ENCODE data around the gene ADAMTSL1.

ADAMTSL1 gene

GRCh38 chr9:18456624-18457237 lies 17.2 kb upstream of the ADAMTSL1 start:
- H3K4me3 Mint-ChIP-seq = no peak overlapping the region
- H3K9me3 Mint-ChIP-seq = no peaks in the 10 kb centered on the region
- H3K36me3 Mint-ChIP-seq = no peaks in the 10 kb centered on the region
- H3K4me1 Mint-ChIP-seq = no peaks in the 10 kb centered on the region
- H3K27ac Mint-ChIP-seq = no peak overlapping the region
- H3K27me3 Mint-ChIP-seq = no peaks in the 10 kb centered on the region

GRCh38 chr9:18457510-18457909 lies 16.4 kb upstream of the ADAMTSL1 start:
- no peaks in the 10 kb centered on the region for H3K9me3 Mint-ChIP-seq
- no peaks in the 10 kb centered on the region for H3K36me3 Mint-ChIP-seq
- H3K4me1 Mint-ChIP-seq = no peaks in the 10 kb centered on the region
- H3K27ac Mint-ChIP-seq = no peak overlapping the region
- no peaks in the 10 kb centered on the region for H3K27me3 Mint-ChIP-seq
- H3K4me3 Mint-ChIP-seq = no peak overlapping the region

- Mint-ChIP-seq H3K27ac (no peak overlapping the region), H3K27me3 (no peaks in the 10 kb centered on the region), H3K36me3 (no peaks in the 10 kb centered on the region), H3K4me1 (no peaks in the 10 kb centered on the region), H3K4me3 (no peak overlapping the region), H3K9me3 (no peaks in the 10 kb centered on the region)
Observed at GRCh38 chr9:18459962-18460584, 13.9 kb upstream of the ADAMTSL1 start.

DNA sequence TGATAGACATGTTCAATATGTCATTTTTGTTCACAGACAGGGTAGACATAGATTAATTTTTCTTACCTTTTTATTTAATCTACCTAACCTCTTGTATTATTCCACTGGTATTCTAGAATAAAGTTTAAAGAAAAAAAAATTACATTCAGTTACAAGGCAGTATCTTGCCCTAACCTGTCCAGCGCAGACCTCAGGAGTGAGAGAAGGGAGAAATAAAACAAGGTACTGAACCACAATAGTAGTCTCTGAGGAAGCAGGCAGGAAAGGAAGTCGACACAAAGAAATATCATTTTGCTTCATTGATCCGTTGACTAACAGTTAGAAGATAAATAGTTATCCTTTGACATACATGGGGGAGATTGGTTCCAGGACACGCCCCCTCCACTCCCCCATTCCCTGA lies 12.5 kb upstream of the ADAMTSL1 start:
- no peaks in the 10 kb centered on the region for H3K9me3 Mint-ChIP-seq
- no peaks in the 10 kb centered on the region for H3K36me3 Mint-ChIP-seq
- H3K27ac Mint-ChIP-seq = no peak overlapping the region
- H3K4me1 Mint-ChIP-seq = no peaks in the 10 kb centered on the region
- no peak overlapping the region for H3K4me3 Mint-ChIP-seq
- no peaks in the 10 kb centered on the region for H3K27me3 Mint-ChIP-seq

GRCh38 chr9:18463991-18464390 lies 10.0 kb upstream of the ADAMTSL1 start:
- no peaks in the 10 kb centered on the region for H3K4me1 Mint-ChIP-seq
- no peaks in the 10 kb centered on the region for H3K36me3 Mint-ChIP-seq
- H3K9me3 Mint-ChIP-seq = no peaks in the 10 kb centered on the region
- H3K27ac Mint-ChIP-seq = no peak overlapping the region
- no peak overlapping the region for H3K4me3 Mint-ChIP-seq
- H3K27me3 Mint-ChIP-seq = no peaks in the 10 kb centered on the region

DNA sequence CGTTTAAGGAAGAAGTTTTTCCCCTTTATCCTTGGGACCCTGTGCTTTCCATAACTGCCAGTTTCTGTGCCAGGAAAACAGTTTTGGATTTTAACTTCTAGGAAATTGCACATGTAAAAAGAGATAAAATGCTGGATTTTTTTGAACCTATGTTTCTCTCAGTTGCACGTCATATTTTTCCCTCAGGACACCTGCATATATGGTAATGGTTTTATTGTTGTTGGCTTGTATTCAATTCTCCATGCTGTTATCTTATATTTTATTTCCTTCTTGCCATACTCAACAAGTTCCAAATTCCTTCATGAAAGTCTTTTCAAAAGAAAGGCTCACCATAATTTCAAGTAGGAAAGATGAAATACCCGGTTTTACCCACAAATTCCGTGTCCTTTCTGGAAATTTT lies 7.9 kb upstream of the ADAMTSL1 start:
- Mint-ChIP-seq H3K36me3 (no peaks in the 10 kb centered on the region), H3K27me3 (no peaks in the 10 kb centered on the region), H3K9me3 (no peaks in the 10 kb centered on the region), H3K27ac (no peak overlapping the region), H3K4me1 (no peaks in the 10 kb centered on the region), H3K4me3 (no peak overlapping the region)

- Mint-ChIP-seq H3K9me3 (no peaks in the 10 kb centered on the region), H3K4me1 (no peaks in the 10 kb centered on the region), H3K27me3 (no peaks in the 10 kb centered on the region), H3K4me3 (no peak overlapping the region), H3K27ac (no peak overlapping the region), H3K36me3 (no peaks in the 10 kb centered on the region)
Observed at GRCh38 chr9:18467696-18468095, 6.3 kb upstream of the ADAMTSL1 start.

GRCh38 chr9:18472435-18472834 lies 1.5 kb upstream of the ADAMTSL1 start:
- Mint-ChIP-seq H3K27ac (no peak overlapping the region), H3K4me3 (no peak overlapping the region), H3K9me3 (no peaks in the 10 kb centered on the region), H3K27me3 (peaks cover 19% of the 10 kb centered on the region), H3K36me3 (no peaks in the 10 kb centered on the region), H3K4me1 (no peaks in the 10 kb centered on the region)

- Mint-ChIP-seq H3K9me3 (no peaks in the 10 kb centered on the region), H3K4me1 (no peaks in the 10 kb centered on the region), H3K36me3 (no peaks in the 10 kb centered on the region), H3K27ac (no peak overlapping the region), H3K27me3 (peaks cover 19% of the 10 kb centered on the region), H3K4me3 (no peak overlapping the region)
Observed at GRCh38 chr9:18472841-18473251, 1.1 kb upstream of the ADAMTSL1 start.

- H3K9me3 Mint-ChIP-seq = no peaks in the 10 kb centered on the region
- no peak overlapping the region for H3K4me3 Mint-ChIP-seq
Observed at GRCh38 chr9:18474783-18475182, 830 bp downstream of the ADAMTSL1 start.

GRCh38 chr9:18477121-18477660 lies 3.2 kb downstream of the ADAMTSL1 start:
- H3K27ac Mint-ChIP-seq = peak overlapping the region; percentile 49
- no peaks in the 10 kb centered on the region for H3K9me3 Mint-ChIP-seq
- H3K27me3 Mint-ChIP-seq = peaks cover 21% of the 10 kb centered on the region

More at GRCh38 chr9:18474783-18475182, 830 bp downstream of the ADAMTSL1 start:
- Mint-ChIP-seq H3K27me3 (peaks cover 21% of the 10 kb centered on the region), H3K27ac (no peak overlapping the region), H3K4me1 (no peaks in the 10 kb centered on the region), H3K36me3 (no peaks in the 10 kb centered on the region)

DNA sequence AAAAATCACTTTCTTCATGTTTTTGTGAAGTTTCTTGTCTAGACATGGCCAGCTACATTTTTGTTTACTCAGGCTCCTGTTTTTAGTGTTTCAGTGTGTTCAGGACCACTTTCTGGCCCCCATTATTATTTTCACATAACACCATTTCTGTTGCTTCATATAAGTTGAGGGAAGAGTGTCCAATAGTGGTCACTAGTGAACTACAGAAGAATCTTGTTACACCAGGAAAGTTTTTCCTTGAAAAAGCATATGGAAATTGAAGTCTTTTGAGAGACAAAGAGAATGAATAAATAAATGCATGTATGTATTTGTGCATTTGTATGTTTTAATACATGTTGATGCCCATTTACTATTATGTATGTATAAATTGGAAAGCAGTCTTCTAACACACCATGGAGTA lies 3.8 kb downstream of the ADAMTSL1 start:
- Mint-ChIP-seq H3K4me3 (no peak overlapping the region), H3K27ac (no peak overlapping the region), H3K4me1 (no peaks in the 10 kb centered on the region), H3K36me3 (no peaks in the 10 kb centered on the region), H3K9me3 (no peaks in the 10 kb centered on the region), H3K27me3 (peaks cover 21% of the 10 kb centered on the region)

More at GRCh38 chr9:18477121-18477660, 3.2 kb downstream of the ADAMTSL1 start:
- no peaks in the 10 kb centered on the region for H3K36me3 Mint-ChIP-seq
- no peaks in the 10 kb centered on the region for H3K4me1 Mint-ChIP-seq
- no peak overlapping the region for H3K4me3 Mint-ChIP-seq

DNA sequence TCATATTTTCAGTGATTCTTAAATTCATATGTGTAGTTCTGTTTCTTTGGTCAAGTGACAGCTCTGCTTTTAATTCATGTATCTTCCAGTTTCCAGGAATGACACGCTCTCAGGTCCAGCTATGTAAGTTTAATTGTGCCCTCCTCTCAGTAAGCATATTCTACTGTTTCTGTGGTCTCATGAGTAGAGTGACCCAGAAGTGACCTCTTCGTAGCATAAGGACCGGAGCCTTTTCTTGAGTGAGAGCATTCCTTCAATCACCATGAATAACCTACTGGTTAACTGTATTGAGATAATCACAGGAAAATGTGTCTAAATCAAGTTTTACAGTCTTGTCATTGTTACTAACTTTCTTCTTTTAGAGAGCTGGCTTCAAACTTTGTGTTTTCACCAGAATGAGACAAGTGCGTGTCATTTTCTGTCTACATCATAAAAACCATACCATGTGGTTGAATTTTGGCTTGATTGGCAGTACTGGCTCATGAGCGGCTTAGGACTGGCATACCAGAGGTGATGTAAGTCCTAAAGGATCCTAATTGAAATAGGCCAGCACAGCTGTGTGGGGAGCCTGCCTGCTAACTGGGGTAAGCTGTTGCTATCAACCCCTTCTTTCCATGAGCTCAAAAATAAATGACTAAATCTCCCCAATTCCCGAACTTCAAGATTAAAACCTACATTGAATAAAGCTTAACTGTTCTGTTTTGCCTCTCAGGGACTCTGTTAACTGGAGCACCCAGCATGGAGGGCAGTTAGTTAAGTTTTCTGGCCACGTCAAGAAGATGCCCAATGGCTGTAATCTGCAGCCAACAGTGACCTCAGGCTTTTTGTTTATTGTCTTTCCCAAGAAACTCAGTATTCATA lies 4.8 kb downstream of the ADAMTSL1 start:
- no peaks in the 10 kb centered on the region for H3K9me3 Mint-ChIP-seq
- H3K27me3 Mint-ChIP-seq = peaks cover 21% of the 10 kb centered on the region
- H3K4me3 Mint-ChIP-seq = no peak overlapping the region
- H3K36me3 Mint-ChIP-seq = no peaks in the 10 kb centered on the region
- no peak overlapping the region for H3K27ac Mint-ChIP-seq
- no peaks in the 10 kb centered on the region for H3K4me1 Mint-ChIP-seq

DNA sequence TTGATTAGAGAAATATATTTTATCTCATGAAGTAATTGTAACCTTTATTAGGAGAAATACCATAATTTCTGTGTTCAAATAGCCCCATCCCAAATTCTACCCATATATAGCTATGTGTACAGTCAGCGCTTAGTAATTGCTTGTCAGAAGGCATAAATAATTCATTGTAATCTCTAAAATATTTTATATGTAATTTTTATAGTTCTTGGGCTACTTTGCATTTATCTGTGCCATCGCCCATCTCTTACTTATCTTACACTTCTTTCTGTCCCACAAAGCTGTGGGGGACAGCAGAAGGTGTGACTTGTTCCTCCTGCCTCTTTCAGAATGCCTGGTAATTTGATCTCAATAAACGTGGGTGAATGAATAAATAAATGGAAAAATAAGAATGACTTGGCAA lies 5.5 kb downstream of the ADAMTSL1 start:
- Mint-ChIP-seq H3K9me3 (no peaks in the 10 kb centered on the region), H3K27ac (no peak overlapping the region), H3K36me3 (no peaks in the 10 kb centered on the region), H3K4me1 (no peaks in the 10 kb centered on the region), H3K27me3 (peaks cover 20% of the 10 kb centered on the region), H3K4me3 (no peak overlapping the region)

GRCh38 chr9:18480662-18481093 lies 6.7 kb downstream of the ADAMTSL1 start:
- no peaks in the 10 kb centered on the region for H3K36me3 Mint-ChIP-seq
- peaks cover 14% of the 10 kb centered on the region for H3K27me3 Mint-ChIP-seq
- H3K4me1 Mint-ChIP-seq = no peaks in the 10 kb centered on the region
- no peaks in the 10 kb centered on the region for H3K9me3 Mint-ChIP-seq
- H3K27ac Mint-ChIP-seq = no peak overlapping the region
- H3K4me3 Mint-ChIP-seq = no peak overlapping the region

GRCh38 chr9:18482371-18482770 lies 8.4 kb downstream of the ADAMTSL1 start:
- Mint-ChIP-seq H3K9me3 (no peaks in the 10 kb centered on the region), H3K27me3 (peaks cover 4% of the 10 kb centered on the region), H3K36me3 (no peaks in the 10 kb centered on the region), H3K4me1 (no peaks in the 10 kb centered on the region), H3K4me3 (no peak overlapping the region), H3K27ac (no peak overlapping the region)

Measured in activated naive CD4-positive, alpha-beta T cell treated with anti-CD3 and anti-CD28 coated beads, Interleukin-2, amount 50 U/mL, for 24 hours (primary cell).